GM18499 (cell line): ENCODE data around the gene SLC27A5.

ENCODE experiments used
- ATAC-seq: cut with Tn5 transposase; IDR thresholded peaks from one replicate; pipeline ENCODE4 v1.9.1; 2021; ENCODE audit warnings: moderate number of reproducible peaks; ENCODE audit not compliant: insufficient read depth, unreplicated experiment

Gene SLC27A5, protein sequence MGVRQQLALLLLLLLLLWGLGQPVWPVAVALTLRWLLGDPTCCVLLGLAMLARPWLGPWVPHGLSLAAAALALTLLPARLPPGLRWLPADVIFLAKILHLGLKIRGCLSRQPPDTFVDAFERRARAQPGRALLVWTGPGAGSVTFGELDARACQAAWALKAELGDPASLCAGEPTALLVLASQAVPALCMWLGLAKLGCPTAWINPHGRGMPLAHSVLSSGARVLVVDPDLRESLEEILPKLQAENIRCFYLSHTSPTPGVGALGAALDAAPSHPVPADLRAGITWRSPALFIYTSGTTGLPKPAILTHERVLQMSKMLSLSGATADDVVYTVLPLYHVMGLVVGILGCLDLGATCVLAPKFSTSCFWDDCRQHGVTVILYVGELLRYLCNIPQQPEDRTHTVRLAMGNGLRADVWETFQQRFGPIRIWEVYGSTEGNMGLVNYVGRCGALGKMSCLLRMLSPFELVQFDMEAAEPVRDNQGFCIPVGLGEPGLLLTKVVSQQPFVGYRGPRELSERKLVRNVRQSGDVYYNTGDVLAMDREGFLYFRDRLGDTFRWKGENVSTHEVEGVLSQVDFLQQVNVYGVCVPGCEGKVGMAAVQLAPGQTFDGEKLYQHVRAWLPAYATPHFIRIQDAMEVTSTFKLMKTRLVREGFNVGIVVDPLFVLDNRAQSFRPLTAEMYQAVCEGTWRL

DNA sequence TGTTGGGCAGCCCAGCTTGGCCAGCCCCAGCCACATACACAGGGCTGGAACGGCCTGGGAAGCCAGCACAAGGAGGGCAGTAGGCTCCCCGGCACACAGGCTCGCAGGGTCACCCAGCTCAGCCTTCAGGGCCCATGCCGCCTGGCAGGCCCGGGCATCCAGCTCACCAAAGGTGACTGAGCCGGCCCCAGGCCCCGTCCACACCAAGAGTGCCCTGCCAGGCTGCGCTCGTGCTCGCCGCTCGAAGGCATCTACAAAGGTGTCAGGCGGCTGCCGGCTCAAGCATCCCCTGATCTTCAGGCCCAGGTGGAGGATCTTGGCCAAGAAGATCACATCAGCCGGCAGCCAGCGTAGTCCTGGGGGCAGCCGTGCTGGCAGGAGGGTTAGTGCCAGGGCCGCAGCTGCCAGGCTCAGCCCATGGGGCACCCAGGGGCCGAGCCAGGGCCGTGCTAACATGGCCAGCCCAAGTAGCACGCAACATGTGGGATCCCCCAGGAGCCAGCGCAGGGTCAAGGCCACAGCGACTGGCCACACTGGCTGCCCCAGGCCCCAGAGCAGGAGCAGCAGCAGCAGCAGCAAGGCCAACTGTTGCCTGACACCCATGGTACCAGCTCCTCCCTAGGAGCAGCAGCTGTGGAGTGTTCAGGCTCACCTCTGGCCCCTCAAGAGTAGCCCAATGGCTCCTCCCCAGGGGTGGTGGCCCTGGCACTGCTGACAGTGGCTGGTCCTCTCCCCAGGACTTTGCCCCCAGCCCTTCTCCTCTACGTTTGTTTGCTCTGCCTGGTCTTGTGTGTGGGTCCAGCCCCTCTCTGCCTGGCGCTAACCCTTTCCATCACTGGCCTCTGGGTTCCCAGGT lies at the start of gene SLC27A5:
Gene SLC27A5 (minus strand): TSS at position 640 of the 856 bp plus-strand sequence. CDS start 37 bp downstream, at position 603.
- no peak for ATAC-seq

DNA sequence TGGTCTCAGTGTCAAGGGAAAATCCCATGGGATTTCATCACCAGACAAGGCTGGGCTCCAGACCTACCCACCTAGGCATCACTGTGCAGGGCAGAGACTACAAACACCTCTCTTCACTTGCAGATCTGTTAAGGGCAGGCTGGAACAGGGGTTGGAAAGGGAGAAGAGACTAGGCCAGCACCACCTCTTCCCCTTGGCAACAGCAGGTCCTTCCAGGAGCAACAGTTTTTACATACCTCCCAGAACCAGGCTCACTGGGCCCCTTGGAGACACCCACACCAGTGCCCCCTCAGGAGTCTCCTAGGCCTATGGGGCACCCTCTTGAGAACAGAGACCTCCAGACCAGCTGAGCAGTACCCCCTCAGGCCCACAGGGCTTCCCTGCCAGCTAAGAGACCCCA lies 49.1 kb upstream of the SLC27A5 start:
- no peak for ATAC-seq

DNA sequence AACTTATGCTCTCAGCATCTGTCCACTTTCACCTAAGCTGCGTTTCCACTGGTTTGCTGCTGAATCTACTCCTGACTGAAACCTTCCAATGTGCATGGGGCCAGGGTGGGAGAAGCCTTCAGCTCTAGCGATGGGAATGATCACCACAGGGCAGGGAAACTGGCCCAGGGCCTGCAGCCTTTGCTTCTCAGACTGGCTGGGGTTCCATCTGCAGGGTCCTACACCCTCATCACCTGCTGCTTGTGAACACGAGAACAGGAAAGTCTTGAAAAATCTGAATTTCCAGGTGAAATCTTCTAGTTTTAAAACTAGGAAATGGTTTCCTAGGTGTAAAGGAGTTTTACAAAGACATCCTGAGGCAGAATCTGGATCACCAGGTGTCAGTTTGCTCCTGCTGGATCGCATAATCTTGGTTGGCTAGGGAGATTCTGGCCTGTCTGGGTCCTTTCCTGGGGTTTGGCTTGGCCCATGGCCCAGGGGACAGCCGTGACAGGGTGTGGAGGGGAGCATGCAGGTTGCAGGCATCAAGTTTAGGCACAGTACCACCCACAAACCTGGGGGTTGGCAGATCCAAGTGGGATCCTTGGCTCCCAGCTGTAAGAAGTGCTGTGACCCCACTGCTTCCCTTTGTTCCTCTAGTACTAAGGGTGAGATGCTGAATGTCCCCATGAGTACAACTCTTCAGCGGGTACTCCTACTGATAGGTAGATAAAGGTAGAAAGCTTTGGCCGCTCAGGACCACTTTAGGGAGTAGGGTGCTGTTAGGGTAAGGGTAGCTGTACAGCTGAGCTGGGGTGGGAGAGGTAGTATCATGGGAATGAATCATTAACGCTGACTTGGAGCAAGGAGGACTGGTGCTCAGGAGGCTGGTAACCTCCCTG lies 48.5 kb upstream of the SLC27A5 start:
- no peak for ATAC-seq

DNA sequence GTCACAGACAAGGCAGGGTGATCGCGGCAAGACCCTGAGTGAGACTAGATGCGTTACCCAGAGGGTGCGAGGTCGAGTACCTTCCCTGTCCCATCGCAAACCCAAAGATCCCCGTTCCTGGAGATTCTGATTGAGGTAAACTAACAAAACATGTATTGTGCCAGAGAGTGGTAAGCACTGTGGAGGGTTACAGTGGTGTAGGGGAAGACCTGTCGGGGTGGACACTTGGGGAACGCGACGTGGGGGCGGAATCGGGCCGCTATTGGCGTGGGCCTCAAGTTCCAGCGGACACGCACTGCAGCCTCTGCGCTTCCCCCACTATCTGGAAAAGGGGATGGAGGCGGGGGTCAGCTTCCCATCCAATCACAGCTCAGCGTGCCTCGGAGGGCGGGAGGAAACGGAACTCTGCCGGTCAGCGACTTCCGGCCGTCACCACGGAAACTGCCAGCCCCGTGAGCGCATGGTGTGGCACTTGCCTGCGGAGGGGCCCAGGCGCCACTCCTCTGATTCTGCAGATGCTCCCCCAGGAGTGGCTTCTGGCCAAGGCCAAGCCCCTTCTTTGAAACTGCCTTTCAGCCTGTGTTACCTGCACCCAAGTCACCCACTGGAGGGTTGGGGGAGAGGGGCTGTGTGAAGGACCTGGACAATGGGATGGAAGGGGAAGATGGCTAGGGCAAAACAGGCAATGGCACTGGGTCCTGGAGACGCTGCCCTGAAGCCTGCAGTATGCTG lies 47.6 kb upstream of the SLC27A5 start:
- no peak for ATAC-seq

DNA sequence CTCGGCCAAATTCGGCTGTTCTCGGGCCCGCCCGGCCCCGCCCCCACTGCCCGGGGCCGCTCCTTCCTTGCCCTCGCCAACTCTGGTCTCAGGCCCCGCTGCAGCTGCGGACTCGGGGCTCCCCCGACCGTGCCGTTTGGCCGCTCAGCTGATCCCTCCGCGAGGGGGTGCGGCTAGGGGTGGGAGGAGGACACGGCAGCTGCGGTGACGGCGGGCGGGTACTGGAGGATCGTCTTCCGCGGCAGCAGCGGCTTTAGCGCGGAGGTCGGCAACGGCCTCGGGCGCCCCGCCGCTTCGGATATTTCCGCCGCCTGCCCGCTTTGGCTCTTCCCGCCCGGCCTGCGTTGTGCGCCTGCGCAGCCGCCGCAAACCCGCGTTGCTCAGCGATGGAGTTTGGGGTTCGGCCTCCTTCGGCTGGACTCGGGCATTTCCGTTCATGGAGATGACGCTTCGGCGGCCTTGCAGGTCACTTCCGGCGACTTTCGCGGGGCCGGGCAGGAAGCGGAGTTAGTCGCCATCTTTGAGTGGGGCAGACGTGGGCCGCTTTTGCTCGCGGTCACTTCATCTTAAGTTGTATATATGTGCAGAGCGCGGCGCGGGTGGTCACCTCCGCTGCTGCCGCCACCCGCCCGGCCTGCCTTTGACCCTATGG lies 47.0 kb upstream of the SLC27A5 start:
- ATAC-seq: peak; percentile 34

DNA sequence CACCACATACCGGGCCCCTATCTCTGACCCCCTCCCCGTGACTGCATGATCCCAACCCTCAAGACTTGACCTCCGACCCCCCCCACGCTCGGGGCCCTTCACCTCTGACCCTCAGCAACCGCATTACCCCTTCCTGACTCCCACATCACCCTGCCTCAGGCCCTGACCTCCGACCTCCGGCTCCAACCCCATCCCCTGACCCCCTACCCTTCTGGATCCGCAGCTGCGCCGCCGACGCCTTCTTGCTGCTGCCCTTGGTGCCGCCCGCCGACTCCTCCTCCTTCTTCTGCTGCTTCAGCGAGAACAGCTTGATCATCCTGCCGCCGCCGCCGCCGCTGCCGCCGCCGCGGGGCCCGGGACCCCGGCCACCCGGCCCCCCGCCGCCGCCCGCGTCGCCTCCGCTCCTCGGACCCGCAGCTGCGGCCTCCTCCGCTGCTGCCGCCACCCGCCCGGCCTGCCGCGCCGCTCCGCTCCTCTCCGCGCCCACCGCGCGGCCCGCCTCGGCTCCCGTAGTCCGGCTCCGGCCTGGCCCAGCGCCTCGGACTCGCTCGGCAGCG lies 46.4 kb upstream of the SLC27A5 start, which contains the start of gene UBE2M:
Gene UBE2M (minus strand): TSS at position 546 of the 557 bp plus-strand sequence. CDS start 230 bp downstream, at position 316.
- no peak for ATAC-seq

DNA sequence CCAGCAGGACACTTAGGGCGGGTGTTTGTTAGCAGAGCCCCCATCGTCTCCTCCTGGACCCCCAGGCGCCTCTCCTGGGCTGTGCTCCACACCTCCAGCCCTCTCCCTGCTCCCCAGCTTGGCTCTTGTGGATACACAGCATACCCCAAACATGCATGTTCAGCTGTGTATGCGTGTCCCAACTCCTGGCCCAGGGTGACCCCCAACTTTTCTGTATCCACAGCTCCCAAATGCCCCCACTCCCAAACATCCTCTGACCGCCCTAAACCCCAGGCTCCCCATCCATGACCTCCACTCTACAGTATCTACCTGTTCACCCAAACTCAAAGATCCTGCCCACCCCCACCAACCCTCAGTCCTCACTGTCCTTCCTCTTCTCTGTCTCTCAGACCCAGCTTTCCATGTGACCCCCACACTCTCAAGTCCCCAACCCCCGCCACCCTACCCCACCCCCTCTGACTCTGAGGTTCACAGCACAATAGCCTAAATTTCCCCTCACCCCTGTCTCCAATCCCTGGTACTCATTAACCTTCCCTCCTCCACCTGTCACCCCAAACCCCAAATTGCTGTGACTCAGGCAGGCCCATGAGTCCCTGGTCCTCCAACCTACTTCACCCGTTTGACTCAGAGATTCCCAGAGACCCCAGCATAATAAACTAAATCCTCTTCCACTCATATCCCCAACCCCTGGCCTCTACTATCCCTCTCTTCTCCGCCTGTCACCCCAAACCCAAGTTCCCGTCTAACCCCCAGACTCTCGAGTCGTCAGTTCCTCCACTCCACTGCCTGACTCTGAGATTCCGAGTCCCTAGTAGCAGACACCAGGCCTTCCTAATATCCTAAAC lies 45.7 kb upstream of the SLC27A5 start:
- no peak for ATAC-seq

DNA sequence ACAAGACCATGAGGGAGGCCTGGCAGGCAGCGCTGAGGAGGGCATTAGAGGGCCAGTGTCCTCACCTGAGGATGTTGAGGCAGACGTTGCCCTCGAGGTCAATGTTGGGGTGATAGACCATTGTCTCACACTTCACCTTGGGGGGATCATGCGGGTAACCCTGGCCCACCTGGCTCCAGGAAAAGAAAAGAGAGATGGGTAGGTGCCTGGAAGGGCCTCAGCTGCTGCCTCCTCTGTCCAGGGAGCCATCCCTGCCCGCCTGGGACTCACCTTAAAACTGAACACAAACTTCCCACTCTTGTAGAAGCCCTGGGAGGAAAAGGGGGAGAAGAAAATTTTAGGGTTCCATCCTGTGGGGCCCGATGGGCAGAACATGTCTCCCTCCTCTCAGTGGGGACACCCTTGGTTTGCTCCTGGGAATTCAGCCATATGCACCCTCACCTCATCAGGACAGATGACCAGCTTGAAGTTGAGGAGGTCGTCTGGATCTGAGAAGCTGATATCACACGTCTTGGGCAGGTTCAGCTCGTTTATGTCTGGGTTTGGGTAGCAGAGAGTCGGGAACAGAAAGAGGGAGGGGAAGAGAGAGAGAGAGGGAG lies 44.9 kb upstream of the SLC27A5 start:
- ATAC-seq: no peak

DNA sequence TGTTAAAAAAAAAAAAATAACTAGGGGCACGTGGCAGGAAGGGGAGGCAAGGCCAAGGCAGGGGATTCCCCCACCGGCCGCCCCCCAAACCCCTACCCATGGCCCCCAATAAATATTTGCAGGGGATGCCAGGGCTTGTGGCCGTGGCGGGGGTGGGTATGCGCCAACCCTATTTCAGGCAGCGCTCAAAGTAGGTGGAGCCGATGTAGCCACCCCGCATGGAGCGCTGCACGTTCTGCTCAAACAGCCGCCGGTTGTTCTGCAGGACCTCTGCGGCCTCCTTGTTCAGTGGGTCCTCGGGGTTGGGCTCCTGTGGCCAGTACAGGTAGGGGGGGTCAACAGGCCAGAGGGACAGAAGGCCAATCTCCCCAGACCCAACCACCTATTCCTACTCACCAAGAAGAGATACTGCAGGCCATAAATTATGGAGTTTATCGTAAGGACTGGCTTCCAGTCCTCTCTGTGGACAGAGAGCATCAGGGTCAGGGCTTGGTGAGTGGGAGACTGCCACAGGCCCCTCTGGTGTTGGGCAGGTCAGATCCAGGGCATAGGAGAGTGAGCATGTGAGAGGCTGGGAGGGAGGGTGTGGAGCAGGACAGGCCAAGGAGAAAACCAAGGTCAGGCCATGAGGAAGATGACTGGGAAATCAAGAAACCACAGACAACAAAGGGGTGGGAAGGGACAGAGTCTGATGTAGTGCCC lies 44.3 kb upstream of the SLC27A5 start:
- no peak for ATAC-seq

DNA sequence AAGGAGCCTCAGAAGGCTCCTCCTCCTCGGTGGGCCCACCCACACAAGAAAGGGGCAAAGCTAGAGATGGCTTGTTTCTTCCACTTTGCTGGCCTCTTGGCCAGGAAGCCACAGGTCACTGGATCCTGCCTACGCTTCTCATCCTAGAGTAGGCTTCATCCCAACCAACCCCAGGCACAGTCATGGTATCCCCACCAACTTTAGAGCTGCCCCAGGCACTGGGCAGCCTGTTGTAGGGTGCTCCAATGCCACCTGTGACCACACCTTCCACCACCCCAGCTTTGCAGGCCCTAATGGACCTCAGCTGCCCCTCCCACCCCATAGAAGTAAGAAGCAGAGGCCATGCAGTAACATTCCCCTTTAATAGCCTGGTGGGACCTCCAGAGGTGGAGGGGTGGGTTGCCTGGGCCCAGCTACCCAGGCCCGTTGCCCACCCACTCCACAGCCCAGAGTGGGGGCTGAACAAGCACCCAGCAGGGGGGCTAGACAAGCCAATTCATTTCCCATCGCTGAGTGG lies 43.6 kb upstream of the SLC27A5 start:
- no peak for ATAC-seq

DNA sequence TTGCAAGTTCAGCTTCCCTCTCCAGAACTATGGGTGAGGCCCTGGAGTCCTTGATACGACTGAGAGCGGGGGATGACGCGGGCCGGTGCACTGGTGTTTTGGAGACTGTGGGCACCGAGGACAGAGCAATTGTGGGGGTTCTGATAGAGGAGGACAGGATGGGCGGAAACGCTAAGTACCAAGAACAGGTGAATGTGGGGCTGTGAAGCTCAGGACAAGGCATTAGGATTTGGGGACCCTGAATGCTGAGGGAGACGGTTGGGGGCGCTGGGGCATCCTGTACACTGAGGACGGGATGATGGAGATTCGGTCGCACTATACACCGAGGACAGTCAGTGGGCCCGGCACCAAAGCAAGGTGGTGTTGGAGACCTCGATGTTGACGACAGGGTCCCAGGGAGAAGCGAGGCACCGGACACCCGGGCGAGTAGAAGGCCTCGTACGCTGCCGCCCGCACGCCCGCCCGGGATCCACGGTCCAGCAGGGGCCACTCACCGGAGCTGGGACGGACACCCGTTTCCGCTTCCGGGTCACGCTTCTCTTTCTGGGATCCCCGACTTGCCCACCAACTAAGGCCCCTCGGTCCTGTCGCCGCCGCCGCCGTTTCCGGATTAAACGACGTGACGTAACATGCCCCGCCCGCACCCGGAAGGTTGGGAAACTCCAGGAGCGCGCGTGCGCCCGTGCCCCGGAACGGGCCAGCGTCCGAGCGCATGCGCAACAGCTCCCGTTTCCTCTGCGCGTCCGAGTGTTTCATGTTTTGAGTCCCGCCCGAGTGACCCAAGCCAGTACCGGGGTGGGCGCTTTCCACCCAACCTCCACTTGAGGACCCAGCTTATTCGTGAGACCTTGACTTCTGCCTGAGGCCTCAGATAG lies 42.9 kb upstream of the SLC27A5 start, which contains the start of gene CHMP2A:
Gene CHMP2A (minus strand): TSS at position 612 of the 875 bp plus-strand sequence. CDS start 893 bp downstream, outside the sequence.
- ATAC-seq: no peak

DNA sequence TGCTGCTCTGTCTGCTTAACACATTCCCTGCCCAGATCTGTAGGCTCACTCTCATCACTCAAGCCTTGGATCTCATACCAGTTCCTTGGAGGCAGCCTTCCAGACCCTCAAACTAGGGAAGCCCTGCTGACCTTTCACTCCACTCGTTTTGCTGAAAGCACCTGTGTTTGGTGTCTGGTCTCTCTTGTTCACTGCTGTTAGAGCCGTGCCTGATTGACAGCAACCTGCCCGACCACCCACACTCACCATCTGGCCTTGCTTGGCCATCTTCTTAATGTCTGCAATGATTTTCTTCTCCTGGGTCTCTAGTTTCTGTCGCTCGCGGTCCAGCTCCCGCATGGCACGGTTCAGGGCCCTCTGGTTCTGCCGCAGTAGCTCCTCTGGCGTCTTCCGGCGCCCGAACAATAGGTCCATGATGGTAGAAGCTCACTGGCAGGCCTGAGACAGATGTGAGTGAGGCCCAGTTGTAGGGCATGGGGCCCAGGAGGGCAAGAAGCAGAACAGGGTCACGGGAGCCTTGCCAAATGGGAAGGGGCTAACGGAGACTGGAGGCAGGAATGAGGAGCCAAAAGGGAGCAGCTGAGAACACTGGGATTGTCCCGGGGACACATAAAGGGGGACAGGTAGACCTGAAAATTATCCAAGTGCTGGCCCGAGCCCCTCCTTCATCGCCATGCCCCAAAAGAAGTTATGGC lies 42.2 kb upstream of the SLC27A5 start:
- no peak for ATAC-seq

DNA sequence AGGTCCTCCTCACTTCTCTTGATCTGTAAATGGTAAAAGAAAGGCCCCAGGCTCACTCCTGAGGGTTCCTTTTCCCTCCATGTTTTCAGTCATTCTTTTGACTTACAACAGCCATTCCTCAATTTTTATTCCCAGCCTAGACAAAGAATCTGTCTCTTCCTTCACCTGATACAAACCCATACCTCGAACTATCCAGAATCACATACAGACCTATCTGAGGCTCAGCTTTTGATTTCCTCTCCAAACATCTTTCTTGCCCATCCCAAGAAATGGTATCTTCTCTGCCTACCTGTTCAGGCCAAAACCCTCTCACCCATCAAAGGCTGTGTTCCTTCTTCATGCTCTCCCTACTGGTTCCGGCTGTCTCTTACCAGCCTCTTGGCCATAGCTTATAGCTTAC lies 40.9 kb upstream of the SLC27A5 start:
- no peak for ATAC-seq
